Spleen (tissue), 11 donors: ENCODE measurements around the gene PCGF3. TPM values are rescaled to one million over a fixed set of nuclear protein-coding genes. Genes with fewer than 3 reads are reported as not detected.

Experiments used
- DNase-seq: peaks from one replicate; pipeline ENCODE4 v3.0.0-alpha.2; 2020
- H3K27ac ChIP-seq, 8 donors: fragments of 200-600 bp; sonication (generic) in 7 of 8; 1 replicate in 4 of 8; 2 replicates in 4 of 8; pipeline versions ENCODE4 v1.5.0 to v1.8.0; 2016 to 2021; ENCODE audit warnings: inconsistent platforms in 4 of 8, mild to moderate bottlenecking in 4 of 8, moderate library complexity in 1 of 8
- H3K27me3 ChIP-seq, 7 donors: fragments of 200-600 bp; sonication (generic) in 6 of 7; replicated peaks in 1 of 7; 1 replicate in 4 of 7; 2 replicates in 3 of 7; pipeline versions ENCODE4 v1.5.0 to v1.8.0; 2016 to 2021; ENCODE audit warnings: inconsistent platforms in 3 of 7, mild to moderate bottlenecking in 1 of 7
- H3K36me3 ChIP-seq, 6 donors: fragments of 200-600 bp; sonication (generic) in 5 of 6; 1 replicate in 4 of 6; 2 replicates in 2 of 6; pipeline versions ENCODE4 v1.5.0 to v1.8.0; 2016 to 2021; ENCODE audit warnings: inconsistent platforms in 2 of 6
- H3K4me1 ChIP-seq, 6 donors: fragments of 200-600 bp; sonication (generic) in 5 of 6; 1 replicate in 3 of 6; 2 replicates in 3 of 6; pipeline versions ENCODE4 v1.5.0 to v1.8.0; 2016 to 2021; ENCODE audit warnings: inconsistent platforms in 3 of 6
- H3K4me3 ChIP-seq, 8 donors: fragments of 200-600 bp; sonication (generic) in 7 of 8; 1 replicate in 4 of 8; 2 replicates in 4 of 8; pipeline versions ENCODE4 v1.5.0 to v1.8.0; 2016 to 2021; ENCODE audit warnings: inconsistent platforms in 4 of 8, mild to moderate bottlenecking in 4 of 8, moderate library complexity in 2 of 8
- H3K9me3 ChIP-seq, 8 donors: fragments of 200-600 bp; sonication (generic) in 7 of 8; 1 replicate in 4 of 8; 2 replicates in 4 of 8; pipeline versions ENCODE4 v1.5.0 to v1.8.0; 2016 to 2021; ENCODE audit warnings: inconsistent platforms in 4 of 8
- CTCF ChIP-seq, 11 experiments: fragments of 200-600 bp in 7 of 11; fragments of 450-650 bp in 4 of 11; sonication (generic) in 4 of 11; IDR thresholded peaks in 8 of 11; conservative IDR thresholded peaks in 3 of 11; 1 replicate in 7 of 11; 2 replicates in 4 of 11; pipeline versions ENCODE4 v1.4.0 to v1.8.0; 2016 to 2021; ENCODE audit warnings: antibody characterized with exemption in 11 of 11, inconsistent platforms in 4 of 11, mild to moderate bottlenecking in 1 of 11
- POLR2A ChIP-seq, 3 donors: fragments of 450-650 bp; IDR thresholded peaks; one replicate each; pipeline ENCODE4 v1.5.1; 2017; ENCODE audit warnings: antibody characterized with exemption in 3 of 3, mild to moderate bottlenecking in 1 of 3
- POLR2AphosphoS5 ChIP-seq, 3 donors: sonication (generic); formaldehyde crosslinking; IDR thresholded peaks; one replicate each; pipeline ENCODE4 v1.5.1; 2017; ENCODE audit warnings: antibody characterized with exemption in 3 of 3
- WGBS, 5 donors: extraction: QIAGEN DNeasy Blood & Tissue Kit in 3 of 5; methylation state at CpG; one replicate each; pipeline versions ENCODE4 v1.1.5 to v1.1.7; 2013 to 2018; 5-methylcytosine and 5-hydroxymethylcytosine counted together
- intact Hi-C: fragments of 100-400 bp; cut with DNase I; formaldehyde crosslinking; loops from one replicate; pipeline ENCODE4 v1.15.0; 2023; ENCODE audit warnings: low total_unique reads
- polyA plus RNA-seq, 3 donors: library from polyadenylated mRNA; stranded (reverse); fragments of 200-250 nt; gene quantifications; one replicate each; pipeline ENCODE4 v1.2.1, GENCODE V29; 2013
- total RNA-seq, 7 donors: library from RNA; depleted of rRNA in 3 of 7; stranded (reverse); fragments of >200 nt in 3 of 7; fragmentation: NEBNext Ultra II Directional in 4 of 7; extraction: Animal tissue kit (Norgen Biotek cat#: 25700) in 4 of 7; gene quantifications; one replicate each; pipeline versions ENCODE4 v1.1.0 to v1.2.1, GENCODE V29; 2016 to 2021
- donor health status: healthy with polysubstance abuse.
- donor health status: DM: no; HTN: no; CAD: no; lungs with moderate emphysema.
- donor health status: DM: no; HTN: no; CAD: no.
- donor health status: Bipolar disorder and iron deficiency.
- donor health status: healthy.
- donor health status: DM: no; HTN: no; CAD: no.
- donor health status: DM: yes; HTN: yes; CAD: no.

The PCGF3 gene
- total and polyA plus RNA-seq, 10 donors: 29.7 to 102 (median 69.4) TPM

GRCh38 chr4:732486-732885 is 26.9 kb downstream of the PCGF3 start:
- no peak overlapping the region for H3K27ac ChIP-seq
- H3K9me3 ChIP-seq: no peaks in the 10 kb centered on the region
- H3K4me1 ChIP-seq: peaks cover 0 to 10% (median 0%) of the 10 kb centered on the region in 6 donors
- no peak overlapping the region for H3K4me3 ChIP-seq
- no peak for TF ChIP-seq CTCF (IDR thresholded peaks at IDR 0.05 in 8 of 11, conservative IDR thresholded peaks at IDR 0.05 in 3 of 11)
- no peak for TF ChIP-seq POLR2A (IDR thresholded peaks at IDR 0.05)
- no peak for TF ChIP-seq POLR2AphosphoS5 (IDR thresholded peaks at IDR 0.05)
- peaks cover 0 to 88% (median 61%) of the 10 kb centered on the region in 6 donors for H3K36me3 ChIP-seq
- no peak for DNase-seq
- 83 to 96% (median 94%) methylated on average over 11 to 20 of the region's 20 CpGs for WGBS, 5 donors
- intact Hi-C loops: no loop called here
- no peaks in the 10 kb centered on the region for H3K27me3 ChIP-seq

- Histone ChIP-seq H3K27ac (no peak overlapping the region), H3K36me3 (peaks cover 2 to 93% (median 67%) of the 10 kb centered on the region in 6 donors), H3K4me1 (peaks cover 0 to 4% (median 0%) of the 10 kb centered on the region in 6 donors), H3K27me3 (no peaks in the 10 kb centered on the region), H3K9me3 (no peaks in the 10 kb centered on the region), H3K4me3 (no peak overlapping the region)
- TF ChIP-seq POLR2A (IDR thresholded peaks at IDR 0.05) (no peak), POLR2AphosphoS5 (IDR thresholded peaks at IDR 0.05) (peak in 1 of 3 donors; percentile 29)
- WGBS, 5 donors: 83 to 91% (median 89%) methylated on average over 24 to 32 of the region's 32 CpGs
- DNase-seq: no peak
- intact Hi-C loops: no loop called here
These were observed 27.4 kb downstream of the PCGF3 start for GRCh38 chr4:732911-733630.

- Histone ChIP-seq H3K9me3 (no peaks in the 10 kb centered on the region), H3K36me3 (peaks cover 2 to 93% (median 71%) of the 10 kb centered on the region in 6 donors), H3K27ac (no peak overlapping the region), H3K4me3 (no peak overlapping the region), H3K4me1 (peaks cover 0 to 1% (median 0%) of the 10 kb centered on the region in 6 donors), H3K27me3 (no peaks in the 10 kb centered on the region)
- 93 to 97% (median 95%) methylated on average over 16 to 18 of the region's 18 CpGs for WGBS, 5 donors
- DNase-seq: no peak
- no peak for TF ChIP-seq POLR2AphosphoS5 (IDR thresholded peaks at IDR 0.05)
- no peak for TF ChIP-seq CTCF (IDR thresholded peaks at IDR 0.05 in 8 of 11, conservative IDR thresholded peaks at IDR 0.05 in 3 of 11)
- no peak for TF ChIP-seq POLR2A (IDR thresholded peaks at IDR 0.05)
- intact Hi-C loops: no loop called here
These were observed 28.0 kb downstream of the PCGF3 start for GRCh38 chr4:733631-733980.

DNA sequence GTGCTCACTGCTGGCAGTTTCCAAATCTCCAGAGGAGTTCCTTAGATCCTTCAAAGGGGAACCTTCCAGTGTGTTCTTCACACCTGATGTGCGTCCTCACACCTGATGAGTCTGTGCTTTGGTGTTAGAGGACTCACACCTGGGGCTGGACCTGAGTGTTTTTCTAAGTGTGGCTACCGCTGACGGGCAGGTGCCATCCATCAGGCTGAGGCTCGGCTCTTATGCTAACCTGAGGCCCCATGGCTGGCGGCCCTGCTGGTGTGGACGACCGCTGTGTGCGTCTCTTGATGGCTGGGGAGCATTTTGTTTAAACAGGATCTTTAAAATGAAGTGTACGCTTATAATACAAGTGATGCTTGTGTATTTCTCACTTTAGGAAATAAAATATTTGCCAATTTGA is 28.4 kb downstream of the PCGF3 start:
- intact Hi-C loops: no loop called here
- no peaks in the 10 kb centered on the region for H3K27me3 ChIP-seq
- TF ChIP-seq POLR2A (IDR thresholded peaks at IDR 0.05): no peak
- no peak for TF ChIP-seq POLR2AphosphoS5 (IDR thresholded peaks at IDR 0.05)
- TF ChIP-seq CTCF (IDR thresholded peaks at IDR 0.05 in 8 of 11, conservative IDR thresholded peaks at IDR 0.05 in 3 of 11): no peak
- H3K27ac ChIP-seq: no peak overlapping the region
- WGBS, 5 donors: 93 to 98% (median 96%) methylated on average over 9 of the region's 9 CpGs
- H3K4me1 ChIP-seq: no peaks in the 10 kb centered on the region
- no peak for DNase-seq
- H3K9me3 ChIP-seq: no peaks in the 10 kb centered on the region
- peaks cover 2 to 93% (median 74%) of the 10 kb centered on the region in 6 donors for H3K36me3 ChIP-seq
- no peak overlapping the region for H3K4me3 ChIP-seq
